DND-41 (cell line): Measurements from ENCODE around the gene CDT1.

ENCODE experiments used
- ATAC-seq: fragments of 200-7000 bp; cut with Tn5 transposase; 3 replicates; pipeline ENCODE4 v1.9.1; 2021; ENCODE audit warnings: low read depth; ENCODE audit not compliant: insufficient read depth
- DNase-seq: peaks from one replicate; pipeline ENCODE4 v3.0.0-alpha.2; 2020
- H2AFZ ChIP-seq: 2 replicates; pipeline ENCODE4 v1.6.0; 2012; ENCODE audit warnings: low read depth, low read length
- H3K27ac ChIP-seq: 2 replicates; pipeline ENCODE4 v1.5.1; 2012; ENCODE audit warnings: low read length, inconsistent platforms
- H3K27me3 ChIP-seq: fragments of 200-600 bp; sonication (generic); 2 replicates; pipeline ENCODE4 v1.6.0; 2012; ENCODE audit warnings: low read length, mild to moderate bottlenecking, inconsistent platforms; ENCODE audit not compliant: insufficient read depth, poor library complexity
- H3K36me3 ChIP-seq: 2 replicates; pipeline ENCODE4 v1.5.1; 2012; ENCODE audit warnings: low read length, inconsistent platforms; ENCODE audit not compliant: insufficient read depth
- H3K4me1 ChIP-seq: 2 replicates; pipeline ENCODE4 v1.5.1; 2012; ENCODE audit warnings: mild to moderate bottlenecking, low read length; ENCODE audit not compliant: insufficient read depth
- H3K4me2 ChIP-seq: 2 replicates; pipeline ENCODE4 v1.6.0; 2012; ENCODE audit warnings: mild to moderate bottlenecking, moderate library complexity, low read length, inconsistent platforms; ENCODE audit not compliant: insufficient read depth
- H3K4me3 ChIP-seq, 2 experiments: fragments of 200-600 bp in 1 of 2; shearing (Covaris generic) in 1 of 2; 2 replicates each; pipeline ENCODE4 v1.5.1; 2012 to 2016; ENCODE audit warnings: inconsistent platforms in 2 of 2, low read length in 2 of 2, mild to moderate bottlenecking in 2 of 2, low read depth in 1 of 2, moderate library complexity in 1 of 2
- H3K79me2 ChIP-seq: 2 replicates; pipeline ENCODE4 v1.6.0; 2012; ENCODE audit warnings: low read length, inconsistent platforms; ENCODE audit not compliant: insufficient read depth
- H3K9ac ChIP-seq: 2 replicates; pipeline ENCODE4 v1.6.0; 2012; ENCODE audit warnings: low read depth, mild to moderate bottlenecking, inconsistent platforms, low read length, moderate library complexity
- H3K9me3 ChIP-seq: 2 replicates; pipeline ENCODE4 v1.5.1; 2012; ENCODE audit warnings: low read length, moderate library complexity, mild to moderate bottlenecking, inconsistent platforms; ENCODE audit not compliant: insufficient read depth, severe bottlenecking
- H4K20me1 ChIP-seq: 2 replicates; pipeline ENCODE4 v1.6.0; 2012; ENCODE audit warnings: low read length; ENCODE audit not compliant: insufficient read depth
- CTCF ChIP-seq: IDR thresholded peaks from 2 replicates; pipeline ENCODE4 v1.5.1; 2012; ENCODE audit warnings: borderline replicate concordance, low read length, moderate library complexity, mild to moderate bottlenecking; ENCODE audit not compliant: poor library complexity, severe bottlenecking; ENCODE audit errors: extremely low read depth
- EZH2 ChIP-seq: IDR thresholded peaks from 3 replicates; pipeline ENCODE4 v1.6.1; 2012; ENCODE audit warnings: borderline replicate concordance, low read depth, mild to moderate bottlenecking, moderate library complexity, low read length, inconsistent platforms; ENCODE audit not compliant: severe bottlenecking

Gene CDT1

GRCh38 chr16:88772871-88773811 lies 30.4 kb upstream of the CDT1 start:
- H3K9me3 ChIP-seq: no peaks in the 10 kb centered on the region
- peaks cover 95% of the 10 kb centered on the region for H3K79me2 ChIP-seq
- no peaks in the 10 kb centered on the region for H3K27me3 ChIP-seq
- no peak overlapping the region for H3K4me2 ChIP-seq
- H3K4me1 ChIP-seq: no peaks in the 10 kb centered on the region
- H3K36me3 ChIP-seq: peaks cover 24% of the 10 kb centered on the region
- H3K4me3 ChIP-seq: no peak overlapping the region
- no peak overlapping the region for H2AFZ ChIP-seq
- peaks cover 88% of the 10 kb centered on the region for H4K20me1 ChIP-seq
- DNase-seq (no peak), ATAC-seq (no peak)
- no peak overlapping the region for H3K9ac ChIP-seq
- no peak overlapping the region for H3K27ac ChIP-seq
- no peak for TF ChIP-seq EZH2

- Histone ChIP-seq H3K27me3 (no peaks in the 10 kb centered on the region), H3K36me3 (peaks cover 24% of the 10 kb centered on the region), H3K4me2 (no peak overlapping the region), H3K27ac (no peak overlapping the region), H2AFZ (no peak overlapping the region), H3K4me3 (no peak overlapping the region), H4K20me1 (peaks cover 88% of the 10 kb centered on the region), H3K4me1 (no peaks in the 10 kb centered on the region), H3K9ac (no peak overlapping the region), H3K79me2 (peaks cover 95% of the 10 kb centered on the region), H3K9me3 (no peaks in the 10 kb centered on the region)
- ATAC-seq (no peak), DNase-seq (no peak)
- TF ChIP-seq EZH2 (no peak), CTCF (no peak)
These were observed 29.7 kb upstream of the CDT1 start for GRCh38 chr16:88773812-88774291.

GRCh38 chr16:88774544-88775393 lies 28.8 kb upstream of the CDT1 start:
- no peak overlapping the region for H3K9ac ChIP-seq

More at GRCh38 chr16:88774544-88775393, 28.8 kb upstream of the CDT1 start:
- no peak overlapping the region for H3K4me2 ChIP-seq
- H4K20me1 ChIP-seq: peaks cover 90% of the 10 kb centered on the region
- H3K27me3 ChIP-seq: no peaks in the 10 kb centered on the region
- H3K4me3 ChIP-seq: no peak overlapping the region
- ATAC-seq (no peak), DNase-seq (no peak)
- TF ChIP-seq CTCF (no peak), EZH2 (no peak)
- peaks cover 95% of the 10 kb centered on the region for H3K79me2 ChIP-seq
- H2AFZ ChIP-seq: no peak overlapping the region
- no peaks in the 10 kb centered on the region for H3K4me1 ChIP-seq
- H3K9me3 ChIP-seq: no peaks in the 10 kb centered on the region
- H3K27ac ChIP-seq: no peak overlapping the region
- peaks cover 28% of the 10 kb centered on the region for H3K36me3 ChIP-seq
